HG03064 (cell line): Measurements from ENCODE around the gene SPRED2.

Source experiments
- ATAC-seq: cut with Tn5 transposase; IDR thresholded peaks from one replicate; pipeline ENCODE4 v1.9.1; 2021; ENCODE audit warnings: low read depth; ENCODE audit not compliant: unreplicated experiment

SPRED2 gene, protein sequence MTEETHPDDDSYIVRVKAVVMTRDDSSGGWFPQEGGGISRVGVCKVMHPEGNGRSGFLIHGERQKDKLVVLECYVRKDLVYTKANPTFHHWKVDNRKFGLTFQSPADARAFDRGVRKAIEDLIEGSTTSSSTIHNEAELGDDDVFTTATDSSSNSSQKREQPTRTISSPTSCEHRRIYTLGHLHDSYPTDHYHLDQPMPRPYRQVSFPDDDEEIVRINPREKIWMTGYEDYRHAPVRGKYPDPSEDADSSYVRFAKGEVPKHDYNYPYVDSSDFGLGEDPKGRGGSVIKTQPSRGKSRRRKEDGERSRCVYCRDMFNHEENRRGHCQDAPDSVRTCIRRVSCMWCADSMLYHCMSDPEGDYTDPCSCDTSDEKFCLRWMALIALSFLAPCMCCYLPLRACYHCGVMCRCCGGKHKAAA

DNA sequence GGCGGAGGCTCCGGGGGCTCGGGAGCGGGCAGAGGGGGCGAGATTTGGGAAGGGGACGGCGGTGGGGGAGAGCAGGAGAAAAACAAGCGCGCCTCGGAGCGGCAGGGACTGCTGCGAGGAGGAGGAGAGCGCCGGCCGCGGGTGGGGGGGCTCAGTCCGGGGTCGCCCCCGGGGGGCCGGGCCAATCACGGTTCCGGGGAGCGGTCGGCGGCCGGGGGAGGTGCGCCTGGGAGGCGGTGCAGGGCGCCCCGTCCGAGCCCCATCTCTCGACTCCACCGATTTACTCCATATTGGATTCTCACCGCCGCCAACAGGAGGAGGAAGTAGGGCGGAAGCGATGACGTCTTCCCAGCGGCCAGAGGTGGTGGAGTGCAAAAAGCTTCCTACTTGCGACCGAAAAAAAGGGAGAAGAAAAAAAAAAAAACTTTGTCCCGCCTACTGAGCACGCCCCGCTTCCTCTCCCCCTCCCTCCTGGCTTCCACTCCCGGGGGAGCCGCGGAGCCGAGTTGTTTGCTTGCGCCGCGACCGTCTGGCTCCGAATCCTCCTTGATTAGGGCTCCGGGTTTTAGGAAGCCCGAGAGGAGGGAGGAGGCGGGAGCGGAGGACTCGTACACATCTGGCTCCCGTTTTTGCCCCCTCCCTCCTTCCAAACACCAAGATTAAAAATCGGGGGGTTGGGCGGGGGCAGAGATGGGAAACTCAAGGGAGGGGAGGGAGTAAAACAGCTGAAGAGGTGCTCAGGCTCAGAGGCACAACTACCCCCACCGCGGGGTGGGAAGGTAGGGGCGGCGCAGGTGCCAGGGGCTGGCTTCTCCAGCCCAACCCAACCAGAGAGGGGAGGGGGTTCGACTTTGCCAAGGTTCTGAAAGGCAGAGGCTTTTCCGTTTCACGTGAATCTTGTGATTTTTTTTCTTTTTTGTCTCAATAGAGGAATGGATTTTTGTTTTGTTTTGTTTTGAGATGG lies at the start of gene SPRED2:
Gene SPRED2, minus strand, starts transcription at position 373 of the 964 bp plus-strand sequence. CDS start 612 bp downstream, outside the sequence.
- no peak for ATAC-seq

DNA sequence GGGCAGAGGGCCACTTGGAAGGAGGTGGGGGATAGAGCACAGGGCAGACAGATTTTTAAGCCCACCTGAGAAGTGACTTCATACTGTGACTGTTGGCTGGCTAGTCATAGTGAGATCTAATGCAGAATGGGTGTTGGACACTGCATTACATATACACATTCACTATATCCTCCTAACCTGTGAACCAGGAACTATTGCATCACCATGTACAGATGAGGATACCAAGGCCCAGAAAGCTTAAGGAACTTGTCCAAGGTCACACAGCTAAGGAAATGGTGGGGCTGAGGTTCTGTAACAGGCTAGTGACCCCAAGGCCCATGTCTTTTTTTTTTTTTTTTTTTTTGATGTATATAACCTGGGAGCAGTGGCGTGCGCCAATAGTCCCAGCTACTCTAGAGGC lies 49.6 kb upstream of the SPRED2 start:
- no peak for ATAC-seq

DNA sequence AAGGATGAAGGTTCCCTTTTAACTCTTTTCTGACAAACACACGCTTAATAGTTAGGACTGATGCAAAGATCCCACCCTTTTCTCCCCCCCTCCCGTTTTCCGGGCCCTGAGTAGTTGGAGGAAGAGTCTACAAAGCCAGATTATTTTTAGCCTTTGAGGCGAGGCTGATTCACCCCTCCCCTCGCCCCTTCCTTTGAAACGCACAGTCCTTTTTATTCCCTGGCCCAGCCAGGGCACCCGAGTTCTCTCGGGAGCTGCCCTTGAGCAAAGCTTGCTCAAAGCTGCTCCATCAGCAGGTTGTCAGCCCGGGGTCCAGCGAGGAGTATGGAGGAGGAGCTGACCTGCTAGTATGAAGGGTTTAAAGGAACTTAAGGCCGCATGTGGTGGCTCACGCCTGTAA lies 47.1 kb upstream of the SPRED2 start:
- no peak for ATAC-seq

DNA sequence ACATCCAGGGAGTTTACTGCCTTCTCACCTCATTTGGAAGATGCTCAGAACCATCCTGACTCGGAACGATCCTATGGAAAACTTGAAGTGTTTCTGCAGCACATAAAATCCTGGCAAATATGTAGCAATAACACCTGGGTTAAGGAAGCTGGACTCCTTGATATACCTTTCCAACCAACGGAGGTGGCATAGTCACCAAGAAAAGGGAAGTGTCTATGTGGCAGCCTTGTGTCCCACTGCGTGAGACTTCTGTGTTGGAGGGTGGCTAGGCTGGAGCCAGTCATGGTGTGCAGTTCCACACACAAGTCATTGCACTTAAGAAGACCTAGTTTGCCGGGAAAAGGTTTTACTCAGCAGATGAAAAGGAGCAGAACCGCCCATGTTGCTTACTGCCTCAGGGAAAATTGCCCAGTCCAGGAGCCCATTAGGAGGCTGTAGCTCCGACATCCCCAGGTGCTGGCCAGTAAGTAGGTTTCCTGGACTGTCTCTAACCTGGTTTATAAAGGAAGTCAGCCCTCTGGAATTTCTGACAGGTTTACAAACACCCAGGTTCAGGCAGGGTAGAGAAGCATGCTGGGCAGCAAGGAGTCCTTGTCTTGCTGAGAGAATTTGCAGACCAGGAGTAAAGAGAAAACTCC lies 46.2 kb upstream of the SPRED2 start:
- no peak for ATAC-seq

DNA sequence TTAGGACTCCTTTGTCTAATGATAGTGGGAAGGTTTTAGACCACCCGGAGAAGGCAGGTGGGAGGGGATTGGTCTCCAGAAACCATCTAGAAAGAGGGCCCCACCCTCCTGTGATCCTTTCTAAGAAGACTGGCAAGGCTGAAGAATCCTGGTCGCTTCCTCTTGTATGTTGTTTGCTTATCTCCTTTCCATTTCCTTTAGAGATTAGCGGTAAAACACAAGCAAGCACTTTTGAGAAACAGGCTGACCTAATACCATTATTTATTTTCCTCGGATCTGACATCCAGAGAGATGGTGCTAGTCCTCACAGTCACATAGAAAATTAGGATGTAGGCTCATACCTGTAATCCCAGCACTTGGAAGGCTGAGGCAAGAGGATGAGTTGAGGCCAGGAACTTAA lies 45.2 kb upstream of the SPRED2 start:
- no peak for ATAC-seq

DNA sequence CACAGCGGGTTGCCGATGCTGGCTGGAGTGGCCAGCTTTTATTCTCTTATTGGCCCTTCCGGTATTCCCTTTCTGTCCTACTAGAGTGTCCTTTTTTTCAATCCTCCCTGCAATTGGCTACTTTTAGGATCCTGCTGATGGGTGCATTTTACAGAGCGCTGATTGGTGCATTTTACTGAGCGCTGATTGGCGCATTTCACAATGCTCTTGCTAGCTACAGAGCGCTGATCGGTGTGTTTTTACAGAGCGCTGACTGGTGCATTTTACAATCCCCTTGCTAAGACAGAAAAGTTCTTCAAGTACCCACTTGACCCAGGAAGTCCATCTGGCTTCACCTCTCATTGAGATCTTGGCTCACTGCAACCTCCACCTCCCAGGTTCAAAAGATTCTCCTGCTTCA lies 44.4 kb upstream of the SPRED2 start:
- ATAC-seq = no peak

DNA sequence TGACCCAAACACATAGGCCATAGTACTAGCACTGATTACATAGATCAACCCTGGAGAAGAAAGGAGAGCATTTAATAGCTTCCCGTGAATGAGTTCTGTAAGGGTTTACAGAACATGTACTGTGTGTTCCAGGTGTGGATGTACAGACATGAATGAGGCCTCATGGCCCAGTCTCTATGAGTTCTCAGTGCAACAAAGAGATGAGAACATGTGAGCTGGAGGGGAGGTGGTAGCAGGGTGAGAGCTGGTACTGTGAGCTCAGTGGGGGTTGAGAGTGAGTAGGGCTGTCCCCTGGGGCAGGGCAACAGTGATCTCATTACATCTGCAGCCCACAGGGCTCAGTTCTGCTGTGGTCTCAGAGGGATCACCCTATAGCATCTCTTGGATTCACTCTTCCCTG lies 42.6 kb upstream of the SPRED2 start:
- no peak for ATAC-seq

DNA sequence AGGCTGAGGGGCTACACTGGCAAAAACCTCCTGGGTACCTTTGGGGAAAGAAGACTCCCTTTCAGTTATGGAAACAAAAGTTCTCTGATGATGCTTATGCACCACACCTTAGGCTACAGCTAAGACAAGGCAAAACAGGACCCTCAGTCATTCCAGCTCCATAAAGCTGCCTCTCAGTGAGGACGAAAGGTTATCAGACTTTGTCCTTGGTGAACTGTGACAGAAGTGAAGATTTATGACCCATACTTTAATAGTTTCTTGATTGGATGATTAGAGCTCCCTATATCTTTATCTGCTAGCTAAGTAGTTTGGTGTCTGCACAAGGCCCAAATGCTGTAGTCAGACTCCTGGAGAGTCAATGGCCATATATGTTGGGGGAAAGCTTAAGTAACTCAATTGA lies 40.6 kb upstream of the SPRED2 start:
- no peak for ATAC-seq

DNA sequence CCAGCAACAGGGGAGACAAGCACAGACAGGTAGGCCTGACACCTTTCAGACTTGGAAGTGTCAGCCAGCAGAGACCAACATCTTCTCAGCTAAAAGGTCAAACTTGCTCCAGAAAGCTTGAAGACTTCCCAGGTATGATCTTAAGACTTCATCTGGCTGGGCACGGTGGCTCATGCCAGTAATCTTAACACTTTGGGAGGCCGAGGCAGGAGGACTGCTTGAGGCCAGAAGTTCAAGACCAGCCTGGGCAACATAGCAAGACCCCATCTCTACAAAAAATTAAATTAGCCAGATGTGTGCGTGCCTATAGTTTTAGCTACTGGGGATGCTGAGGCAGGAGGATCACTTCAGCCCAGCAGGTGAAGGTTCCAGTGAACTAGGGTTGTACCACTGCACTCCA lies 39.0 kb upstream of the SPRED2 start:
- no peak for ATAC-seq

DNA sequence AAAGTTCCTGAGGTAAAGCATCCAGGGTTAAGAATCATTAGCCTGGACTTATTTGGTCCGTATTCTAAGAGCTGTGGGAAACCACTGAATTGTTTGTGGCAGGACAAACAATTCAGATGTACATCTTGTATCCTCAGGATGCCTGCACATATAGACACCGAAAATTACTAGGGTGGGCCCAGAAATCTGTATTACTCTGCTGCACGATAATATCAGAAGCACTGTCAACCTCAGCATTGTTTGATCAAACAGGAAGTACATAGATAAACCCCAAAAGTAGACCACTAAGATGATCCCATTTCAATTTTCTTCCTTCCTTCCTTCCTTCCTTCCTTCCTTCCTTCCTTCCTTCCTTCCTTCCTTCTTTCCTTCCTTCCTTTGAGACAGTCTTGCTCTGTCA lies 34.2 kb upstream of the SPRED2 start:
- ATAC-seq = no peak

DNA sequence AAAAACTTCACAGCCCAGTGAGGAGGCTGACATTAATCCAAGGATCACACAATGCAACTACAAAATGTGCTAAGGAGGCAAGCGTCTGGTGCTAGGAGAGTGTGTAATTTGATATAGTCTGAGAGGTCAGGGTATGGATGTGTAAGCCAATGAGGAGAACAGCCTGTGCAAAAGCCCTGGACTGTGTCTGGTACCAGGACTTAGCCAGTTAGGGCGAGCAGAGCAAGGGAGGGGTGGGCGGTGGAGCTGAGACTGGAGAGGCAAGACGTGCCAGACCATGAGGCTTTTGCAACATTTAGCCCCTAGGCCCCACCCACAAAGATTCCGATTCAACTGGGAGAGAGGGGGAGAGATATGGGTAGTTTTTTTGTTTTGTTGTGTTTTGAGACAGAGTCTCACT lies 33.5 kb upstream of the SPRED2 start:
- ATAC-seq = no peak

DNA sequence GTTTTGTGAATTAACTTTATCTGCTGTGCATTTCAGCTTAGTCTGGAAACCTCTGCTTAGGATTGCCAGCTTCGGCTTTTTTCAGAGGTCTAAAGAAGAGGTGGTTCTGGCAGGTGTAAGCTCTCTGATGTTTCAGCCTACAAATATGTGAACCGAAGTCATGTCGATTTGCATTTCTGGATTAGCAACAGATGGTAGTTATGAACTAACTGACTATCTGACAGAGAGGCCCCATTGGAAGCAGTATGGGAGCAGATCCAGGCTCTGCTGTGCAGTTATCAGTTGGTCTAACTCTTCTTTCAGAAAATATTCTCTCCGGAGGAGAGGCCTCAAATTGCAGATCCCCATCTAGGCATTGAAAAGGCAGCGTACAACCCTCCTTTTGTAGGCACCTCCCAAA lies 32.7 kb upstream of the SPRED2 start:
- no peak for ATAC-seq

DNA sequence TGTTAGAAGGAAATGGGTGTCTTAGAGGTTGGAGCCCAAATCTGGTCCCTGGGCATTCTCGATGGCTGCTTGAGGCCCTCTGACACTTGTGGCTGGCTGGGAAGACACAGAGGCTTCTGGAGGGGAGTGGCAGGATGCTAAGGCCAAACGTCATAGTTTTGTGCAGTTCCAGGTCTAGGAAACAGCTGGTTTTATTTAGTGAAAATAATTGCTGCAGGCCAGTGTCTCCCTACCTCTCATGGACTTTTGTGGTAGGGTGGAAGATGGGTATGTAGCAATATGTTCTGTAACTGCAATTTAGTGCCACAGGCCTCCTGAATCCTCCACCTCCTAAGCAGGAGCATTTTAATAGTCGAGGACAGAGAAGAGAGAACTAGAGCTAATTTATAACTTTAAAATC lies 32.2 kb upstream of the SPRED2 start:
- no peak for ATAC-seq

DNA sequence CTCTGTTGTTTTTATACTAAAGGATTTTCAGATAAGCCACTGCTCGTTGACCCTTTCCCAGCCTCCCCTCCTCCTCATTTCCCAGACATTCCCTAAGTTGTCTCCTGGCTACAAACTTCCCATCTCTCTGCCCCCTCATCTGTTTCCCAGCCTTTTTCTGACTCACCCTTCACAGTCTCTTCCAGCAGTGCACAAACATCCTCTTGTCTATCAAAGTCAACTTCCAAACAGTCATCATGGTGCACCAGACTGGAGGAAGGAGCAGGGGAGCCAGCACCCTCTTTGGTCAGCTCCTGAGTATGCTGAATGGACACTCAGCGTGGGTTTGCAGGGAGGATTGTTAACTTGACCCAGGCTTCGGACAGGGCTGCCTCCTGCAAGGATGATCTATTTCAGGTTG lies 26.6 kb upstream of the SPRED2 start:
- ATAC-seq = no peak

DNA sequence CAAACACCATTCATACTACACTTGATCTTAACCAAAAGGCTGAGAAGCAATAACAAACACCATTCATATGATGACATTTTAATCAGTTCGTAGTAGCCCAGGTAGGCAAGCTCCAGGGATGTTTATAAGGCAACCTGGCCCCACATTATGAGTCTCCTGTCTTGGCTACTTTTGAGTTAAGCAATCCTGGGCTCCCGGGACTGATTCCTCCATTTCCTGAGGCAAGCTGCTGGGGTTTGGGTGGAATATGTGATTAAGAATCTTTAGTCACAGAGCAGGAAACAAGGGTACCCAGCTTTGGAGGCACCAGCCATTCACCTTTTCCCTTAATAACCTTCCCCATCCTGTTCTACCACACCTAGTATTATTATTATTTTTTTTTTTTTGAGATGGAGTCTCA lies 24.5 kb upstream of the SPRED2 start:
- ATAC-seq = no peak

DNA sequence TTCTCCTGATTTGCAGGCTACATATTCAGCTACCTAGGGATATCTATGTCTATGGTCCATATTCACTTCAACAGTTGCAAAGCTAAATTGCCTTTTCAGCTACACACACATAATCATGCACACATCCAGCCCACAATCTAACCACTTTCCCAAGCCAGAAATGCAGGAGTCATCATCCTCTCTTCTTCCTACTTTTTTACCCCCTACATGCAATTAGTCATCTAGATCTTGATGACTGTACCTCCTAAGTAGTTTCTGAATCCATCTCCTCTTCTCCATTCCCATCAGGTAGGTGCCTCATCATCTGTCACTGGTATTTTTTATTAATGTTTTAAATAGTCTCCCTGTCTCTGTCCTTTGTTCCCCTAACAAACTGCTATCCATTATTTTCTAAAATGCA lies 23.7 kb upstream of the SPRED2 start:
- no peak for ATAC-seq

DNA sequence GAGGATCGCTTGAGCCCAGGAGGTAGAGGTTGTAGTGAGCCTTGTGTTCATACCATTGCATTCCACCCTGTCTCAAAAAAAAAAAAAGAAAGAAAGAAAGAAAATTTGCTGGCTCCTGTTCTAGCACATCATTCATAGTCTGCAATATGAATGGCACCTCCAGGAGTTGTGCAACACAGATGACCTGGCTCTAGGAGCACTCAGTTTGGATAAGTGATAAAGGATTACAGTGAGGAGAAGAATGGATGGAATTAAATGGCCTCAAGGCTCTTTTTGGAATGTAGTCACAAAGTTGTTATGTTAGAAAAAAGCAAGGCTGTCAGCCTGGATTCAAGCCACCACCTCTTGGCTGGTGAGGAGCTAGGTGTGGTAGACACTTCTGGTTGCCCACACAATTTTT lies 21.5 kb upstream of the SPRED2 start:
- no peak for ATAC-seq

DNA sequence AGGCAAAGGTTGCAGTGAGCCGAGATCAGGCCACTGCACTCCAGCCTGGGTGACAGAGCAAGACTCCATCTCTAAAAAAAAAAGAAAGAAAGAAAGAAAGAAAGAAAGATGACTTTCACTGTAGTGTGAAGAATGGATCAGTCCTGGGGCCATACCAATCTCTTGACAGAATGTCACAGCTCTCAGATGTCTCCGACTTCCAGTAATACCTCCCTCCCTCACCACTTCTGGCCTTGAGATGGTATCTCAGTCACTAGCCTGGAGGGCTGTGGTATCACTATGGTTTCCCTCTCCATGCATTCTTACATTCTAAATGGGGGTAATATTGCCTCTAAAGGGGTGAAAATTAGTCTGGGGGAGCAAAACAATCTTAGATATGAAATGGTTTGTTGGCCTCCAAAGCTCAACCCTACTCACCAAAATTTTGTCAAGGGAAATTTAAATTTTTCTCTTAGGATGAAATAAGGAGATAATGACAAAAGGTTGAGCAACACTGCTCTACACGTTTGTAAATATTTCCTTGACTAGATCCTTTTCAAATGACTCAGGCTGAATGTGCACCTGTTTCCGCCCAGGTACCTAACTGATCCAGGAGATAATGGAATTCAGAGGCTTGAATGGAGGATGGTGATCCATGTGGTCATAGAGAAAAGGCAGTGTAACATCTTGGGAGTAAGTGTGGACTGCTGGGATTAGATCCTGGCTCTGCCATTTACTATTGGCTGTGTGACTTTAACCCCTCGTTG lies 19.9 kb upstream of the SPRED2 start:
- no peak for ATAC-seq

DNA sequence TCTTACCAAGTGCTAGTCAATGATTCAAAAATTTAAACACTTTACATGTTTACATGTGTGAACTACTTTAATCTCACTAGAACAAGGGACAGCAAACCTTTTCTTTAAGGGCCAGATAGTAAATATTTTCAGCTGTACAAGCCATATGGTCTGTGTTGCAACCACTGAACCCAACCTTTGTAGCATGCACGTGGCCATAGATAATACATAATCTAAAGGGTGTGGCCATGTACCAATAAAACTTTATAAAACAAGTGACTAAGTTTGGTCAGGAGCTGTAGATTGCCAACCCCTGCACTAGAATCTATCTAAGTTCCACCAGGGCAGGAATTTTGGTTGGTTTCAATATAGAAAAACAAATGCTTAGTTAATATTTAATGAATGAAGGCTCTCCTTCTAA lies 18.4 kb upstream of the SPRED2 start:
- no peak for ATAC-seq

DNA sequence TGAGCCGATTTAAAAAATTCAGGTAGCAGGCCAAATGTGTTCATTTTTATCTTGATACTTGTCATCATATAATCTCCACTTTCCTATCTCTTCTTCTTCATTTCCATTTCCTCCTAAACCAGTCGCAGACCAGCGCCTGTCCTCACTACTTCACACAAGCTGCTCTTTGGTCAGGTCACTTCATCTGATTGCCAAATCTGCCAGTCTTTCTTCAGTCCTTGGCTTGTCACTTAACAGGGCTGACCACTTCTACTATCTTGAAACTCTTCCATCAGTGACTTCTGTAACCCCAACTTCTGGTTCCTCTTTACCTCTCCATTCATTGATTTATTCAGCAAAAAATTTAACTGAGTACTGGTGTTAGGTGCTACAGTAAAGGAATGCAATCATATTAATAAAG lies 18.0 kb upstream of the SPRED2 start:
- no peak for ATAC-seq
